Measurements from ENCODE around the gene PKP3. TPM values are rescaled to one million over a fixed set of nuclear protein-coding genes. Genes with fewer than 3 reads are reported as not detected.
"Not testable (repeated sequence)": the region's sequence is repeated elsewhere in the genome, so short reads cannot be mapped to it uniquely, and the experiment has no call there.

The PKP3 gene
- total RNA-seq, 2 experiments from 2014 or later = not detected

DNA sequence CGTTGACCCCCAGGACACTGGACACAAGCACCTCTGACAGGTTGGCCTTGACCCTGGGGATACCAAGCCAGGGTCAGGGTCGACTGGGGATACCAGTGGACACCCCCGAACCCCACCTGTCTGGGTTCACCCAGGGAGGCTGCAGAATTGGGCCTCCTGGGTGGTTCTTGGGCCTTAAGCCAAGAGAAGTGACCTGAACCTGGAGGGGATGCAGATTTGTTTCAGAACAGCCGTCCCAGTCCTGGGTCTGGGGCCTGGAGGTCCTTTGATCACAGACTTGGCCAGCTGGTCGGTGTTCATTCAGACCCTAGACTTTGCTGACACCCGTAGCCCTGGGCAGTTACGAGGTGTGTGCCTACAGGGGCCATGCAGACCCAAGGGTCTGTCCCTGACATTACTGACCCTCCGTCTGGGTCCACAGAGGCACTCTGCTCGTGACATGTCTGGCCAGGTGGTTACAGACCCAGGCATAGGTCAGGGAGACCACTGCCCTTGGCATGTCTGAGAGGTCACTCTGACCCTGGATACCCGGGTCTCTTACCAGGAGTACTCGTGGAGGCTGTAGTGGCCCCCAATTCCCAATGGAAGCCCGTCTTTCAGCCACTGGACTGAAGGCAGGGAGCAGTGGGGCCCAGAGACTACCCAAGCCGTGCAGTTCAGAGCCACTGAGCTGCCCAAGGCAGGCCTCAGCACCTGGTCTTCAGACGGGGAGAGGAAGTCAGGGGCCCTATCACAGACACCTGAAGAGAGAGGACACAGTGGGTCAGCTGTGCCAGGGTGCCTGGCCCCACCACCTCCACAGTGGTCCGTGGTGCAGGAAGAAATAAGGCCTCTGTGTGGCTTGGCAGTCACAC lies 14.4 kb downstream of the PKP3 start:
- CTCF ChIA-PET = interaction anchor here (1.6 to 3.6 kb wide), 4 partner anchors 8 to 111 kb away, joined by 5 to 67 read pairs (median 14); partner anchors contain the start of genes PTDSS2 and SIGIRR
- H3K36me3 Mint-ChIP-seq (ENCODE audit: low read depth) = peaks cover 4% of the 10 kb centered on the region
- H3K27me3 Mint-ChIP-seq = no peaks in the 10 kb centered on the region
- no peak overlapping the region for H3K27ac Mint-ChIP-seq
- POLR2A ChIA-PET = interaction anchor here (1.4 to 4.3 kb wide), 5 partner anchors 7 to 201 kb away, joined by 5 to 57 read pairs (median 11); partner anchors contain the start of genes BET1L, PSMD13, PTDSS2 and RIC8A
- H3K4me3 Mint-ChIP-seq = no peak overlapping the region
- no peak for DNase-seq
- no peaks in the 10 kb centered on the region for H3K9me3 Mint-ChIP-seq
- peaks cover 20% of the 10 kb centered on the region for H3K4me1 Mint-ChIP-seq

GRCh38 chr11:409008-409599 lies 15.1 kb downstream of the PKP3 start:
- peaks cover 25% of the 10 kb centered on the region for H3K4me1 Mint-ChIP-seq
- H3K9me3 Mint-ChIP-seq = no peaks in the 10 kb centered on the region
- H3K27me3 Mint-ChIP-seq = no peaks in the 10 kb centered on the region
- POLR2A ChIA-PET = no interaction called here
- no peak for DNase-seq
- CTCF ChIA-PET = interaction anchor here (2.2 kb wide), 1 partner anchor 39 kb away, joined by 5 read pairs; no protein-coding TSS in a partner anchor
- H3K4me3 Mint-ChIP-seq = no peak overlapping the region
- H3K27ac Mint-ChIP-seq = no peak overlapping the region
- H3K36me3 Mint-ChIP-seq (ENCODE audit: low read depth) = peaks cover 5% of the 10 kb centered on the region

DNA sequence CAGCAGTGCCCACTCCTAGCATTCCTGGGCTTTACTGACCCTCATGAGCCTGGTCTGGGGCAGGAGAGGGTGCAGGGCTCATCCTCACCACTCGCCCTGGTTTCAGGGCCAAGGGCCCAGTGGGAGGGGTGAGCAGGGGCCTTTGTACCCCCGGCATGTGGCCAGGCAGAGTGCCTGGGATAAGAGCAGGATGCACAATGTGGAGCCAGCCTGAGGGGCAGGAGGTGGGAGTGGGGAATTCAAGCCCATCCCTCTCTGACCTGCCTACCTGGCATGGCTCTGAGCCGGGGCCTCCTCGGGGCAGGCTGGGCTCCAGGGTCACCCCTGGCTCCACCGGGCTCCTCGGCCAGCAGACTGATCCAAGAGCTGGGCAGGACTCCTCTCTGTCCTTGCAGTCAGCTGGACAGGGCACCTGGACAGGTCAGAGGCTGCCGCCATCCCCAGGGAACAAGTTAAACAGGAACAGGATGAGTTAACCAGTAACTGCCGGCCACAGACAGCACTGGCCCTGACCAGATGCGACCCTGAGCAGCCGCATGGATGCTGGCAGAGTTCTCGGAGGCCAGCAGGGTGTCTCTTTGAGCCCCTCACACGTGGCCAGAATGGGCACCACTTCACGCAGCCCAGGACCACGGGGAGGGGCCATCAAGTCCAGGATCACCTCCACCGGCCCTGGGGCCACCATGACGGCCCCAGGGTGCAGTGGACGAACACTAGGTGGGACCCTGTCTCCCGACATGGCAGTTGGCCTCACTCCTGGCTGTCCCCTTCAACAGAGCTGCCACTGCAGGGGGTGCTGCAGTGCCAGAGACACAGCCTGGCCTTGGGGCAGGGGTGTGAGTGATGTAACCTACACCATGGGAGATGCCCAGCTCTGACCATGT lies 15.8 kb downstream of the PKP3 start:
- no peaks in the 10 kb centered on the region for H3K9me3 Mint-ChIP-seq
- ChIA-PET CTCF (interaction anchor here (2.2 kb wide), 1 partner anchor 39 kb away, joined by 5 read pairs; no protein-coding TSS in a partner anchor), POLR2A (no interaction called here)
- no peak overlapping the region for H3K4me3 Mint-ChIP-seq
- H3K4me1 Mint-ChIP-seq = peaks cover 32% of the 10 kb centered on the region
- H3K27me3 Mint-ChIP-seq = no peaks in the 10 kb centered on the region
- no peak for DNase-seq
- peaks cover 12% of the 10 kb centered on the region for H3K36me3 Mint-ChIP-seq (ENCODE audit: low read depth)
- H3K27ac Mint-ChIP-seq = no peak overlapping the region

DNA sequence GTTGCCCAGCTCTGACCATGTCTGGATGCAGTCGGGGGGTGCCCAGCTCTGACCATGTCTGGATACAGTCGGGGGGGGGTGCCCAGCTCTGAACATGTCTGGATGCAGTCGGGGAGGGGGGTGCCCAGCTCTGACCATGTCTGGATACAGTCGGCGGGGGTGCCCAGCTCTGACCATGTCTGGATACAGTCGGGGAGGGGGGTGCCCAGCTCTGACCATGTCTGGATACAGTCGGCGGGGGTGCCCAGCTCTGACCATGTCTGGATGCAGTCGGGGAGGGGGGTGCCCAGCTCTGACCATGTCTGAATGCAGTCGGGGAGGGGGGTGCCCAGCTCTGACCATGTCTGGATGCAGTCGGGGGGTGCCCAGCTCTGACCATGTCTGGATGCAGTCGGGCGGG lies 16.7 kb downstream of the PKP3 start:
- H3K4me1 Mint-ChIP-seq = peaks cover 28% of the 10 kb centered on the region
- peaks cover 14% of the 10 kb centered on the region for H3K36me3 Mint-ChIP-seq (ENCODE audit: low read depth)
- H3K4me3 Mint-ChIP-seq, DNase-seq, H3K27ac Mint-ChIP-seq, H3K9me3 Mint-ChIP-seq, POLR2A ChIA-PET, H3K27me3 Mint-ChIP-seq: not testable (repeated sequence)
- CTCF ChIA-PET = interaction anchor here (2.2 kb wide), 1 partner anchor 38 kb away, joined by 5 read pairs; no protein-coding TSS in a partner anchor

DNA sequence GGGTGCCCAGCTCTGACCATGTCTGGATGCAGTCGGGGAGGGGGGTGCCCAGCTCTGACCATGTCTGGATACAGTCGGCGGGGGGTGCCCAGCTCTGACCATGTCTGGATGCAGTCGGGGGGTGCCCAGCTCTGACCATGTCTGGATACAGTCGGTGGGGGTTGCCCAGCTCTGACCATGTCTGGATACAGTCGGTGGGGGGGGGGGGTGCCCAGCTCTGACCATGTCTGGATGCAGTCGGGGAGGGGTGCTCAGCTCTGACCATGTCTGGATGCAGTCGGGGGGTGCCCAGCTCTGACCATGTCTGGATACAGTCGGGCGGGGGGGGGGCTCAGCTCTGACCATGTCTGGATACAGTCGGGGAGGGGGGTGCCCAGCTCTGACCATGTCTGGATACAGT lies 17.5 kb downstream of the PKP3 start:
- H3K4me3 Mint-ChIP-seq, DNase-seq, CTCF ChIA-PET, H3K9me3 Mint-ChIP-seq, H3K27me3 Mint-ChIP-seq, POLR2A ChIA-PET, H3K27ac Mint-ChIP-seq: not testable (repeated sequence)
- H3K36me3 Mint-ChIP-seq (ENCODE audit: low read depth) = peaks cover 18% of the 10 kb centered on the region
- peaks cover 32% of the 10 kb centered on the region for H3K4me1 Mint-ChIP-seq

GRCh38 chr11:412641-413119 lies 18.7 kb downstream of the PKP3 start:
- Mint-ChIP-seq H3K4me3 (peak overlapping the region; percentile 78), H3K27ac (no peak overlapping the region), H3K4me1 (peaks cover 31% of the 10 kb centered on the region), H3K9me3 (no peaks in the 10 kb centered on the region), H3K36me3 (ENCODE audit: low read depth) (peaks cover 19% of the 10 kb centered on the region), H3K27me3 (no peaks in the 10 kb centered on the region)
- CTCF ChIA-PET = no interaction called here
- POLR2A ChIA-PET = interaction anchor here (0.7 to 6.7 kb wide), 4 partner anchors 24 to 96 kb away, joined by 3 to 102 read pairs (median 4); partner anchors contain the start of gene PTDSS2
- DNase-seq = no peak

- peak overlapping the region; percentile 78 for H3K4me3 Mint-ChIP-seq
- no peaks in the 10 kb centered on the region for H3K27me3 Mint-ChIP-seq
- no peaks in the 10 kb centered on the region for H3K9me3 Mint-ChIP-seq
- ChIA-PET CTCF (interaction anchor here (3.7 kb wide), 1 partner anchor 36 kb away, joined by 62 read pairs; the partner anchor contains the start of gene PTDSS2), POLR2A (interaction anchor here (0.6 to 6.7 kb wide), 7 partner anchors 7 to 145 kb away, joined by 3 to 102 read pairs (median 4); partner anchors contain the start of genes ANO9 and PTDSS2)
- H3K4me1 Mint-ChIP-seq = peaks cover 30% of the 10 kb centered on the region
- H3K36me3 Mint-ChIP-seq (ENCODE audit: low read depth) = peaks cover 22% of the 10 kb centered on the region
- peak overlapping the region; percentile 49 for H3K27ac Mint-ChIP-seq
- DNase-seq = no peak
Observed at GRCh38 chr11:413120-414081, 19.4 kb downstream of the PKP3 start.

GRCh38 chr11:414318-414857 lies 20.4 kb downstream of the PKP3 start:
- peaks cover 30% of the 10 kb centered on the region for H3K4me1 Mint-ChIP-seq
- no peak for DNase-seq
- no peaks in the 10 kb centered on the region for H3K27me3 Mint-ChIP-seq
- H3K27ac Mint-ChIP-seq = peak overlapping the region; percentile 91
- peaks cover 22% of the 10 kb centered on the region for H3K36me3 Mint-ChIP-seq (ENCODE audit: low read depth)
- POLR2A ChIA-PET = interaction anchor here (0.6 to 6.7 kb wide), 13 partner anchors 8 to 282 kb away, joined by 3 to 102 read pairs (median 4); partner anchors contain the start of genes ANO9, BET1L, PSMD13 and PTDSS2
- no peaks in the 10 kb centered on the region for H3K9me3 Mint-ChIP-seq
- CTCF ChIA-PET = interaction anchor here (1.0 to 3.7 kb wide), 8 partner anchors 7 to 164 kb away, joined by 3 to 62 read pairs (median 4); partner anchors contain the start of genes PHRF1 and PTDSS2
- peak overlapping the region; percentile 99 for H3K4me3 Mint-ChIP-seq

GRCh38 chr11:415640-416041 lies 21.6 kb downstream of the PKP3 start:
- Mint-ChIP-seq H3K36me3 (ENCODE audit: low read depth) (peaks cover 22% of the 10 kb centered on the region), H3K4me3 (peak overlapping the region; percentile 99), H3K4me1 (peaks cover 30% of the 10 kb centered on the region), H3K27ac (peak overlapping the region; percentile 91), H3K27me3 (no peaks in the 10 kb centered on the region), H3K9me3 (no peaks in the 10 kb centered on the region)
- ChIA-PET POLR2A (interaction anchor here (0.7 to 6.7 kb wide), 16 partner anchors 9 to 208 kb away, joined by 3 to 102 read pairs (median 6); partner anchors contain the start of genes ANO9, BET1L, PSMD13 and PTDSS2), CTCF (interaction anchor here (0.9 to 3.7 kb wide), 8 partner anchors 8 to 208 kb away, joined by 3 to 62 read pairs (median 4); partner anchors contain the start of genes BET1L, PHRF1, PTDSS2 and RIC8A)
- DNase-seq = no peak

GRCh38 chr11:416051-416756 lies 22.2 kb downstream of the PKP3 start:
- ChIA-PET CTCF (interaction anchor here (0.9 to 3.7 kb wide), 8 partner anchors 9 to 209 kb away, joined by 3 to 62 read pairs (median 4); partner anchors contain the start of genes BET1L, PHRF1, PTDSS2 and RIC8A), POLR2A (interaction anchor here (0.7 to 6.7 kb wide), 25 partner anchors 10 to 279 kb away, joined by 3 to 102 read pairs (median 6); partner anchors contain the start of genes ANO9, BET1L, DEAF1 and PSMD13)
- Mint-ChIP-seq H3K4me3 (peak overlapping the region; percentile 99), H3K9me3 (no peaks in the 10 kb centered on the region), H3K27me3 (no peaks in the 10 kb centered on the region), H3K36me3 (ENCODE audit: low read depth) (peaks cover 22% of the 10 kb centered on the region), H3K4me1 (peaks cover 30% of the 10 kb centered on the region), H3K27ac (peak overlapping the region; percentile 91)
- no peak for DNase-seq
